Activated T-helper 17 cell treated with anti-CD3 and anti-CD28 coated beads, Interleukin-2, amount 50 U/mL, for 72 hours (primary cell): ENCODE results near the gene SMIM38. TPM values are rescaled to one million over a fixed set of nuclear protein-coding genes. Genes with fewer than 3 reads are reported as not detected.

Experiments
- ATAC-seq: fragments of 150-1000 bp; cut with Tn5 transposase; replicated peaks from 2 replicates; pipeline ENCODE4 v1.10.0; 2021; ENCODE audit warnings: mild to moderate bottlenecking, moderate library complexity
- H3K27ac Mint-ChIP-seq: one replicate; pipeline ENCODE4 v1.8.0; 2022; ENCODE audit warnings: mixed read lengths
- H3K27me3 Mint-ChIP-seq: one replicate; pipeline ENCODE4 v1.8.0; 2022; ENCODE audit warnings: mixed read lengths
- H3K36me3 Mint-ChIP-seq: one replicate; pipeline ENCODE4 v1.8.0; 2022; ENCODE audit warnings: low read depth, mild to moderate bottlenecking, mixed read lengths
- H3K4me1 Mint-ChIP-seq: one replicate; pipeline ENCODE4 v1.8.0; 2022; ENCODE audit warnings: mixed read lengths
- H3K4me3 Mint-ChIP-seq: one replicate; pipeline ENCODE4 v1.8.0; 2022; ENCODE audit warnings: mild to moderate bottlenecking, mixed read lengths
- H3K9me3 Mint-ChIP-seq: one replicate; pipeline ENCODE4 v1.8.0; 2022; ENCODE audit warnings: mixed read lengths
- total RNA-seq, 2 donors: library from RNA; stranded (reverse); gene quantifications; one replicate each; pipeline ENCODE4 v1.2.3, GENCODE V29; 2022

SMIM38 gene
- total RNA-seq, 2 donors from 2014 or later: 0.26 to 4.7 TPM

DNA sequence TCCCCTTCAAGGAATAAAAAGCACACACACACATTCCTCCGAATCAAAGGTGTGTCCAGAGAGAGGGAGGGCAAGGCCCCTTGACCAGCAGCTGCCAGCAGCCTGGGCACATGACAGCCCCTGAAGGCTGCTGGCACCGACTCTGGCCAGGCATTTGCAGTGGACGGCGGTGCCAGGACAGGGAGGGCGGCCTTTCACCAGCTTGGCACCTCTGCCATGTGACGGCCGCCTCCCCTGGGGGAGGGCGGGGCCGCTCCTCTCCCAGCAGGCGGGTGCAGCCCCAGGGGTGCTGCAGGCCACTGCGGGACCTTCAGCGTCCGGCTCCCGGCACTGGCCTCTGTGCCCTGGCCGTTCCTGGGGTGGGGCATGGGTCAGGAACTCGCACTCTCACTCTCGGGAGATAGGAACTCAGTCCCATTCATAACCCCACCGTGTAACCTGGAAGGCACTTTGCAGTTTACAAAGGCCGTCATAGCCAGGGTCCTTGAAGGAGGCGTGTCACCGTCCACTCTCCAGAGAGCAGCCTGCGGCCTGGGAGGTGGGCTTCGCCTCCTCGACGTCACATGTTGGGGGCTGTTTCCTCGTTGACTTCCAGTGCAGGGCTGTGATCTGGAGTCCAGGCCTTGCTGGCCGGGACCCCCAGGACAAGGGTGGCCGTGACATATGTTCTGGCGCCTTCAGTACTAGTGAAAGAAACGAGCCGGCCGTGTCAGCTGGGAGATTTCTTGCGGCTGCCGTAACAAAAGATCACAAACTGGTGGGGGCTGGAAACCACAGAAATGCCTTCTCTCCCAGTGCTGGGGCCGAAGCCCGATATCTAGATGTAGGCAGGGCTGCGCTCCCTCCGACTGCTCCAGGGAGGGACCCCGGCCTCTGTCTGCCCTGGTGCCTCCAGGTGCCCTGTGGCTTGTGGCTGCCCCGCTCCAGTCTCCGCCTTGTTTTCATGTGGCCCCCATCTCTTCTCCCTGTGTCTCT is 39.9 kb upstream of the SMIM38 start:
- ATAC-seq: no peak
- no peaks in the 10 kb centered on the region for H3K27me3 Mint-ChIP-seq

DNA sequence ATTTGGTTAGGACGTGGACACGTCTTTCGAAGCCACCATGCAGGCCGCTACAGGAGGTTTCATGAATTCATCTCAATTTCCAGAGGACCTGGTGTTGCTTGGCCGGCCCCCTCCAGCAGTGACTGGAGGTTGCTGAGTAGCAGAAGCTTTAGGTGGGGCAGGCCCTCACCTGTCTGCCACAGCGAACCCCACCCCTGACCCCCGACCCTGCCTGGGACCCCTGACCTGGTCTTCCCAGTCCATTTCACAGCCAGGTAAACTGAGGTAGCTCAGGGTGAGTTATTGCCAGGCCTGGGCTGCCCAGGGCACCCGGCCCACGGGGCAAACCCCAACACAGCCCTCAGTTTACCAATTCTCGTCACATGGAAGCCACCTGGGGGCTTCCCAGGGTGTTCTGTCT is 39.1 kb upstream of the SMIM38 start:
- H3K36me3 Mint-ChIP-seq: no peaks in the 10 kb centered on the region
- ATAC-seq: no peak
- H3K9me3 Mint-ChIP-seq: no peaks in the 10 kb centered on the region
- no peak overlapping the region for H3K4me3 Mint-ChIP-seq
- H3K27me3 Mint-ChIP-seq: no peaks in the 10 kb centered on the region
- H3K4me1 Mint-ChIP-seq: no peaks in the 10 kb centered on the region
- H3K27ac Mint-ChIP-seq: no peak overlapping the region

More for the DNA sequence above, 39.9 kb upstream of the SMIM38 start:
- no peak overlapping the region for H3K27ac Mint-ChIP-seq
- H3K4me1 Mint-ChIP-seq: no peaks in the 10 kb centered on the region
- H3K36me3 Mint-ChIP-seq: no peaks in the 10 kb centered on the region
- H3K9me3 Mint-ChIP-seq: no peaks in the 10 kb centered on the region
- no peak overlapping the region for H3K4me3 Mint-ChIP-seq

DNA sequence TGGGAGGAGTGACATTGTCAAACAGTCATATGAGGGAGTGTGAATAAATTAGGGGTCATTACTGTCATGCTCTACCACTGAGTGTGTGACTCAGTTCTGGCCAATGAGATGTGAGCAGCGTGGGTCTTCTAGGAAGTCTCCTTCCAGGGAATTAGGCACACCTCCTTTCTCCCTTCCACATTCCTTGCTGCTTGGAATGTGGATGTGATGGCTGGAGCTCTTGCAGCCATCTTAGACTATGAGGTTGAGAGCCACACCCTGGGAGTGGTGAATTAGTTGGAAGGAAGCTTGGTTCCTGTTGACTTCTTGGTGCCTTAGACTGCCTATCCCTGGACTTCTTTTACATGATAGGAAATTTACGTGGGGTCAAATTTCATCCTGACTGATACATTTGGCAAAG is 36.5 kb upstream of the SMIM38 start:
- no peak overlapping the region for H3K27ac Mint-ChIP-seq
- no peak overlapping the region for H3K4me3 Mint-ChIP-seq
- H3K27me3 Mint-ChIP-seq: no peaks in the 10 kb centered on the region
- no peak for ATAC-seq
- no peaks in the 10 kb centered on the region for H3K9me3 Mint-ChIP-seq
- no peaks in the 10 kb centered on the region for H3K36me3 Mint-ChIP-seq
- H3K4me1 Mint-ChIP-seq: peaks cover 6% of the 10 kb centered on the region

DNA sequence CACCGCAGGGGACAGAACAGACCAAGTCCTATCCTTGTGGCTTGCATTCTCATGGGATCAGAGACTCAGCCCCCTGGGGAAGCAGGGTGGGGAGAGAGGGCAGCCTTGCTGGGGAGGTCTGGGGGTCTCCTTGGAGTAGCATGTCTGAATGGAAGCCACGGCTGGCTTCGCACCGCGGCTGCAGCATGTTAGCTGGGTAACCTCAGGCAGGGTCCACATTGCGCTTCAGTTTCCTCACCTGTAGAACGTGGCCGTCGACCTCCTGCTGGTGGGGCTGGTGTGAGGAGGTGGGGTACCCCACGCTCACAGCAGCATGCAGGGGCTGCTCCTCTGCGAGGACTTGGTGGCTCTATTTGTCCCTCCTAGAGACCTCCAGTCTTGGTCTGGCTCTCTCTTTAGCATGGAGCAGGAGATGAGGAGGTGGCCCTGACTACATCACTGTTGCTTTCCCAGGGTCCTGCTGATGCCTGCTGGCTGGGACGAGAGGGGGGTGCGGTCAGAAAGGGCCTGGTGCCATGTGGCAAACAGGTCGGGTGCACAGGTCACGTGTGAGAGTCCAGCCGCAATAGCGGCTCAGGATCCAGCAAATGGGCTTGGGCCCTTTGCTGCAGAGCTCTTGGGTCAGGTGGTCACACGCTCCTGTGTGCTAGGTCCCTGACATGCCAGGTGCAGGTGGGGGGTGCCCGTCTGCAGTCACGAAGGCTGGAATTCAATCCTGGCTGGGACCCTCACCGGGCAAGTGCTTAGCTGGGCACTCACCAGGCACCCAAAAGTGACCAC is 35.4 kb upstream of the SMIM38 start:
- no peaks in the 10 kb centered on the region for H3K27me3 Mint-ChIP-seq
- ATAC-seq: no peak
- H3K27ac Mint-ChIP-seq: no peak overlapping the region
- H3K36me3 Mint-ChIP-seq: no peaks in the 10 kb centered on the region
- H3K4me3 Mint-ChIP-seq: no peak overlapping the region
- peaks cover 11% of the 10 kb centered on the region for H3K4me1 Mint-ChIP-seq
- H3K9me3 Mint-ChIP-seq: no peaks in the 10 kb centered on the region

DNA sequence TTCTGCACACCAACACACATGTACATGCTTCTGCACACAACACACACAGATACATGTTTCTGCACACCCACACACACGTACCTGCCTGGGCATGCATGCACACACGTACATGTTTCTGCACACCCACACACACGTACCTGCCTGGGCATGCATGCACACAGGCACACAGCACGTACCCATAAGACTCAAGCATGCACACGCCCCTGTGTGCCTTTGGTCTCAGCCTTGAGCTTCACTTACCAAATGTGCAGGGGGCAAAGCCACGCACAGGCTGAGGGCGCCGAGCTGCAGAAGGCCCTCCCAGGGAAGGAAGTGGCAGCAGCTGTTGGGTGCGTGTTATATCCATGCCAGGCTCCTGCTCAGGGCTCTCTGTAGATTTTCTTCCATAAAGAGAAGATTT is 34.7 kb upstream of the SMIM38 start:
- H3K4me3 Mint-ChIP-seq: no peak overlapping the region
- H3K4me1 Mint-ChIP-seq: peaks cover 11% of the 10 kb centered on the region
- no peaks in the 10 kb centered on the region for H3K36me3 Mint-ChIP-seq
- no peaks in the 10 kb centered on the region for H3K9me3 Mint-ChIP-seq
- ATAC-seq: no peak
- no peaks in the 10 kb centered on the region for H3K27me3 Mint-ChIP-seq
- no peak overlapping the region for H3K27ac Mint-ChIP-seq

DNA sequence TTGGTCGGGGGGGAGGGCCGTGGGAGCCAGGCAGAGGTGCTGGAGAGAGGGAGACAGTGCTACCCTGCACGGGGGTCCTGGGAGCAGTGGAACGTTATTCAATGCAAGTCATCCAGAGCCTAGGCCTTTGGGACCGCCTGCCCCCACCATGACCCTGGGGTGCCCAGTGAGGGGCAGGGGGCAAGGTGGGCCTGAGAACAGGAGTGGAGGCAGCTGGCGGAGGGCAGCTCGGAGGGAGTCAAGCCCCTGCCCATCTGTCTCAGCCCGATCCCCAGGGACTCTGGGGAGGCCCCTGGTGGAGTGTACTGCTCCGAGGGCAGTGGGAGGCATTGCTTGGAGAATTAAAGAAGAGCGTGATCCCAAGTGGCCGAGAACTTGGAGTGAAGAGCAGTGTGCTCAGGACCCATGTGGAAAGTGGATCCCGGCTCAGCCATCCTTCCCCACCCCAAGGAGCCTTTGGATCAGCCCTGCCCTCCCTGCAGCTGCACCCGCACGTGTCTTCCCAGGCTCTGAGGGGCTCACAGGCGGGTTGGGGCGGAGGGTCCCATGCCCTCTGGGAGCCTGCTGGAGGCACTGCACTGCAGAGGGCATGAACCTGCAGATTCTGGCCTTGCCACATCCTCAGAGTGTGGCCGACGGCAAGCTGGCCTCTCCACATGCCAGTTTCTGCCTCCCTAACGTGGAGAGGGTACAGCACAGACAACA is 34.0 kb upstream of the SMIM38 start:
- H3K27ac Mint-ChIP-seq: no peak overlapping the region
- ATAC-seq: no peak
- no peaks in the 10 kb centered on the region for H3K36me3 Mint-ChIP-seq
- H3K4me3 Mint-ChIP-seq: peak overlapping the region; percentile 46
- H3K27me3 Mint-ChIP-seq: no peaks in the 10 kb centered on the region
- H3K4me1 Mint-ChIP-seq: peaks cover 11% of the 10 kb centered on the region
- H3K9me3 Mint-ChIP-seq: no peaks in the 10 kb centered on the region

DNA sequence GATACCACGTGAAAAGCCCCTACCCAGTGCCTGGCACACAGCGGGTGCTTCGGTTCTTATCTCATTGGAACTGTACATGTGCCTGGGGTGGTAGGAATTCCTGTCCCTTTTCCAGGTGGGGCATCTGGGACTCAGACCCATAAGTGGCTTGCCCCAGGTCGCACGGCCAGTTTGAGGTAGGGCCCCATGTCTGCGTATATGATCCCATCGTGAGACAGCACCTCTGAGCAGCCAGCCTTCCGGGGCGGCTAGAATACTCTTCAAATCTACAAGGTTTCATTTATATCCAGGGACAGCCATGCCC is 33.5 kb upstream of the SMIM38 start:
- Mint-ChIP-seq H3K27ac (no peak overlapping the region), H3K4me1 (peaks cover 11% of the 10 kb centered on the region), H3K9me3 (no peaks in the 10 kb centered on the region), H3K27me3 (no peaks in the 10 kb centered on the region), H3K4me3 (peak overlapping the region; percentile 46), H3K36me3 (no peaks in the 10 kb centered on the region)
- ATAC-seq: no peak

DNA sequence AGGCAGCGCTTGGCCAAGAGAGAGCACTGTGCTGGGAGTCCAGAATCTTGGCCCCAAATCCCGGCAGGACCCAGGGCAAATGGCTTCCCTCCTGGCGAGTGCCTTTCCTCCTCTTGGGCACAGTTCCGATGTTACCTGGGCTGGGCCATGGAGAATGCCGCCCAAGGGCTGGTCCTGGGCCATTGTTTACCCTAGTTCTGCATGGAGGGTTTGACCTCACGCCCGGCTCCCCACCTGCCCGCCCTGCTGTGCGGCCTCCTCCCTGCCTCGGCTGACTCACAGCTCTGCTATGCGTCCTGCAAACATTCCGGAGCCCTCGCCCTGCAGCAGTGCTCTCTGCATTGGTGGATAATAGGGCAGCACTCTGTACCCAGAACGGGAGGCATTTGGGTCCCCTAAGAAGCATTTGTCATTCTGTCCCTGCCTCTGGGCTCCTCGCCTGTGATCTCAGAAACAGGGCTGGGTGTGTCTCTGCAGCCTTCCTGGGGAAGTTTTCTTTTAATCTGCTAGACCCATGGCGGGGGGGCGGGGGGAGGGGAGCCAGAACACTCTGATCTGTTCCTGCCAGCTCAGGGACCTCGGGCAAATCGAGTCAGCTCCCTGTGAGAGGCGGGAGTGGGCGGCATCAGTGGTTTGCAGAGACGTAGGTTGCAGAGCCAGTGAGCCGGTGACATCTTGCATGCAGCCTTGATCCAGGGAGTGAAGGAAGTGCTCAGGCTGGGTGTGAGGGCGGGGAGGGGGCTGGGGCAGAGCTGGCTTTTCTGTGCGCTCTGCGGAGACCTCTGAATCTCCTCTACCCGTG is 32.9 kb upstream of the SMIM38 start:
- Mint-ChIP-seq H3K4me1 (peaks cover 11% of the 10 kb centered on the region), H3K36me3 (no peaks in the 10 kb centered on the region), H3K27me3 (no peaks in the 10 kb centered on the region), H3K27ac (no peak overlapping the region), H3K4me3 (peak overlapping the region; percentile 46), H3K9me3 (no peaks in the 10 kb centered on the region)
- peak; percentile 88 for ATAC-seq

DNA sequence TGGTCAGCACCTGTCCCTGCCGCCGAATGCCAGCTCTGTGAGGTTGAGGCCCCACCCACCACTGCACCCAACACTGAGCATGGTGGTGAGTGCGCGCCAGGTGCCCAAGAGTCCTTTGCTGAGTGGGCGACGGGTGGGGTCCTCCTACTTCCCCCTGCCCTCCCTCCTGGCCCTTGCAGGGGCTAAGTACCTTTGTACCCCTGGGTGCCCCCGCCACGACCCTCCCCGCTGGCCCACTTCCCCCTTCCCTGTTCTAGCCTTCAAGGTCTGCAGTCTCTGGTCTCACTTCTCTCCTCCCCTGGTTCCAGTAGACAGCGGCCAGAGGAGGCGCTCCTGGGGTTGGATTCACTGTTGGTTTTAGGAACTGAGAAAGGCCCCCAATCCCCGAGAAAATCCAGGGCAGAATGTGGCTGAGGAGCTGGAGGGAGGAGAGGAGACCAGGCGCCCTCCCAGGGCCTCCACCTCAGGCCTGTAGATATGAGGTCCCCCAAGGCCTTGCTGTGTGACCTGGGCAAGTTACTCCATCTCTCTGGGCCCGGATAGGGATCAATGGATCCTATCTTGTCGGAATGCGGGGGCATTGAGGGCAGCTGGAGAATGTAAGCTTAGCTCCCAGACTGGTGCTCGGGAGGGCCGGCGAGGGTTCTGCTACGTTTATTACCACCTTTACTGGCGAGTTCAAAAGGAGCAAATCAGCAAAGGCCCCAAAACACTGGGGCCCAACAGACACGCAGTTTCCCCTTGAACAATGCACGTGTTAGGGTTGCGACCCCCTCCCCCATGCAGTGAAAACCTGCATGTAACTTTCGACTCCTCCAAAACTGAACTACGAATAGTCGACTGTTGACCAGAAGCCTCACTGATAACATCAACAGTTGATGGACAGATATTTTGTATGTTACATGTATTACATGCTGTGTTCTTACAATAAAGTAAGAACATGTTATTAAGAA is 31.9 kb upstream of the SMIM38 start:
- ATAC-seq: peak; percentile 5
- Mint-ChIP-seq H3K4me1 (peaks cover 11% of the 10 kb centered on the region), H3K4me3 (peak overlapping the region; percentile 30), H3K9me3 (peaks cover under 1% of the 10 kb centered on the region), H3K27ac (peak overlapping the region; percentile 8), H3K36me3 (no peaks in the 10 kb centered on the region), H3K27me3 (no peaks in the 10 kb centered on the region)

DNA sequence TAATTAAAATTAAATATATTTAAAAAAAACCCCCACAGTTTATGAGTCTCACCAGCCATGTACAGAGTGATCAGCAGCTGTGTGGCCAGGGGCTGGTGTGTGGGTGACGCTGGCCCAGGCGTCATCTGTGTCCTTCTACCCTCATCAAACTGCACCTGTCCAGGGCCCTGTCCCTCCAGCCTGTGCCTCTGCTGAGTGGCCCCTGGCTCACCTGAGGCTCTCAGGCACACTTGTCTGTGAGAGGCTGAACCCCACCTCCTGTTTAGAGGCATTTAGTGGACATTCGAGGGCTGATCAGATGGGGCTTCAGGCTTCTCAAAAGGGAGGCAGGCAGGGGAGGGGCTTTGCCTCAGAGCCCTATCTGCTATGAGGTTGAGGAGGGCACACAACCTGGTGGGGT is 29.9 kb upstream of the SMIM38 start:
- Mint-ChIP-seq H3K27me3 (no peaks in the 10 kb centered on the region), H3K4me1 (peaks cover 11% of the 10 kb centered on the region)

DNA sequence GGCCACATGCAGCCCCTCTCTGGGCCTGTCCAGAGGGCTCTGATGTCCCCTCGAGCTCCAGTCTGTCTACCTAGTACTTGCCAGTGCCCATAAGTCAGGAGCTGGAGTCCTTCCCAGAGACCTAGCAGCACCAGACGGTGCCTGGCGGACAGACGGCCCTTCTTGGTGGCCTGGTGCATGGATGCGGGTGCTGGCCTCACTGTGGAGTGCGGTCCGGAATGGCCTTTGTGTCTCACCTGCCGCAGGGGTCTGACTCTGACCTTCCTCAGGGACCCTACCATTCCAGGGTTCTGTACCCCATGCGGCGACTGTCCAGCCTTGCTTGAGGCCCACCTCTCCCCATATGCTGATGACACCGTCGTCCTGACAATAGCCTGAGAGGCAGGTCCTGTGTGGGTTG is 29.4 kb upstream of the SMIM38 start:
- H3K27me3 Mint-ChIP-seq: no peaks in the 10 kb centered on the region
- peaks cover 4% of the 10 kb centered on the region for H3K9me3 Mint-ChIP-seq
- H3K4me3 Mint-ChIP-seq: no peak overlapping the region
- H3K27ac Mint-ChIP-seq: no peak overlapping the region
- no peak for ATAC-seq
- H3K36me3 Mint-ChIP-seq: no peaks in the 10 kb centered on the region
- peaks cover 11% of the 10 kb centered on the region for H3K4me1 Mint-ChIP-seq

More for the DNA sequence above, 29.9 kb upstream of the SMIM38 start:
- no peak for ATAC-seq
- Mint-ChIP-seq H3K27ac (no peak overlapping the region), H3K36me3 (no peaks in the 10 kb centered on the region), H3K4me3 (no peak overlapping the region), H3K9me3 (peaks cover 4% of the 10 kb centered on the region)

DNA sequence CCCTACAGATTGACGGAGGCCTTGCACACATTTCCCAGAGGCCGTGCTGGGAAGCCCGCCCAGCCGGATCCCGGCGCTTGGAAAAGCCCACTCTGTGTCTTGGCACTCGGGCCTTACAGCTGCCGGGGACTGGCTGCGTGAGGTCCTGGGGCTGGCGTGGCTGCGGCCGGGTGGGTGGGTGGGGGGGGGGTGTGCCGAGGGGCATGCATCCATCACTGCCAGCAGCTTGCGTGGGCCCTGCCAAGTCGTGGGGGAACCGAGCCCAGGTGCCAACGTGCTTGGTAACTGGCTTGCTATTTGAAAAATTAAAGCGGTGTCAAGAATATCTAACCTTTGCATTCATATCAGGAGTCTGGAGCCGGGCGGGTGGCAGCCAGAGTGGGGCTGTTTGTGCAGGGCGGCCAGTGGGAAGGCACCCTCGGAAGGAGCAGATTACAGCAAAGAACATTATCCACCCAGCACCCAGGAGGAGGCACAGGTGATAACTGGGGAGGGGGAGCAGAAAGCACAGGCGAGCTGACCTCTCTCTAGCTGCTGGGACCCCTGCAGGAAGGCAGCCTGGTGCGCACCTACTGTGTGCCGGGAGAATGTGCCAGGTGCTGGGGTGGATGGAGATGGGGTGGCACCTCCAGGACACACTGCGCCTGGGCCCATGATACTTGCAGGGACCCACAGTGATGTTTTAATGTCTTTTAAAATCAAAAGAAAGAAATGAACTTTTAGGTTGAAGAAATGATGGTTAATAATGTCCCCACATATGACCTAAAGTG is 28.5 kb upstream of the SMIM38 start:
- no peak for ATAC-seq
- Mint-ChIP-seq H3K27ac (no peak overlapping the region), H3K36me3 (no peaks in the 10 kb centered on the region), H3K4me1 (peaks cover 11% of the 10 kb centered on the region), H3K4me3 (no peak overlapping the region), H3K27me3 (no peaks in the 10 kb centered on the region), H3K9me3 (peaks cover 4% of the 10 kb centered on the region)
